PFSK-1 (cell line): ENCODE measurements around the gene TCP11.

ENCODE experiments used
- POLR2AphosphoS5 ChIP-seq: IDR thresholded peaks from 2 replicates; pipeline ENCODE4 v1.6.1; 2012; ENCODE audit warnings: low read depth, mild to moderate bottlenecking, control low read depth, low read length, moderate library complexity
- TAF1 ChIP-seq: IDR thresholded peaks from 2 replicates; pipeline ENCODE4 v1.6.1; 2012; ENCODE audit warnings: low read length, control low read depth, borderline replicate concordance; ENCODE audit not compliant: insufficient read depth
- TF ChIP-seq, protein P1 (sequence below), 2 experiments: IDR thresholded peaks; 2 replicates each; pipeline versions ENCODE4 v1.6.1 to v1.8.0; 2011 to 2012; ENCODE audit warnings: low read depth in 2 of 2, low read length in 2 of 2, control low read depth in 1 of 2, inconsistent platforms in 1 of 2, mild to moderate bottlenecking in 1 of 2, moderate library complexity in 1 of 2; ENCODE audit not compliant: insufficient read depth in 1 of 2

DNA sequence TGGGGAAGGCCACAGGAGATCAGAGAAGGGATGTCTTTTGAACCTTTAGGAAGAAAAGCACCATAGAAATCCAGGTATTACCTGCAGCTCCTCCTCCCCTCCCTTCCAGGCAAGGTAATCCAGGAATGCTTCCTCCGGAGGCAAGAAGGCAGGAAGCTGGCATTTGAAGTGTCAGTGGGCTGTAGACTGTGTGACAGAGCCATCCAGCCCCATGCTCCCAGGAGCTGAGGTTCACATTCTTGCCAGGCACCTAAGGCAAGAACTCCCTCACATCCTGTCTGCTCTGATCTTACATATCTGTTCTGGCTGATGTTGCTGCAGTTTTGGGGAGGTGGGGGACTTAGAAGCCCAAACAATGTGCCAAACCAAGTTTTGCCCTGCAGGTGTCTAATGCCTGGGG lies 44.8 kb upstream of the TCP11 start:
- TF ChIP-seq, protein P1, sequence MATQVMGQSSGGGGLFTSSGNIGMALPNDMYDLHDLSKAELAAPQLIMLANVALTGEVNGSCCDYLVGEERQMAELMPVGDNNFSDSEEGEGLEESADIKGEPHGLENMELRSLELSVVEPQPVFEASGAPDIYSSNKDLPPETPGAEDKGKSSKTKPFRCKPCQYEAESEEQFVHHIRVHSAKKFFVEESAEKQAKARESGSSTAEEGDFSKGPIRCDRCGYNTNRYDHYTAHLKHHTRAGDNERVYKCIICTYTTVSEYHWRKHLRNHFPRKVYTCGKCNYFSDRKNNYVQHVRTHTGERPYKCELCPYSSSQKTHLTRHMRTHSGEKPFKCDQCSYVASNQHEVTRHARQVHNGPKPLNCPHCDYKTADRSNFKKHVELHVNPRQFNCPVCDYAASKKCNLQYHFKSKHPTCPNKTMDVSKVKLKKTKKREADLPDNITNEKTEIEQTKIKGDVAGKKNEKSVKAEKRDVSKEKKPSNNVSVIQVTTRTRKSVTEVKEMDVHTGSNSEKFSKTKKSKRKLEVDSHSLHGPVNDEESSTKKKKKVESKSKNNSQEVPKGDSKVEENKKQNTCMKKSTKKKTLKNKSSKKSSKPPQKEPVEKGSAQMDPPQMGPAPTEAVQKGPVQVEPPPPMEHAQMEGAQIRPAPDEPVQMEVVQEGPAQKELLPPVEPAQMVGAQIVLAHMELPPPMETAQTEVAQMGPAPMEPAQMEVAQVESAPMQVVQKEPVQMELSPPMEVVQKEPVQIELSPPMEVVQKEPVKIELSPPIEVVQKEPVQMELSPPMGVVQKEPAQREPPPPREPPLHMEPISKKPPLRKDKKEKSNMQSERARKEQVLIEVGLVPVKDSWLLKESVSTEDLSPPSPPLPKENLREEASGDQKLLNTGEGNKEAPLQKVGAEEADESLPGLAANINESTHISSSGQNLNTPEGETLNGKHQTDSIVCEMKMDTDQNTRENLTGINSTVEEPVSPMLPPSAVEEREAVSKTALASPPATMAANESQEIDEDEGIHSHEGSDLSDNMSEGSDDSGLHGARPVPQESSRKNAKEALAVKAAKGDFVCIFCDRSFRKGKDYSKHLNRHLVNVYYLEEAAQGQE (IDR thresholded peaks at IDR 0.05; ENCODE audit: insufficient read depth in 1 of 2, low read depth in 2 of 2, low read length in 2 of 2): no peak
- TF ChIP-seq TAF1: no peak
- no peak for TF ChIP-seq POLR2AphosphoS5
